ENCODE results near the gene RIC3.

Gene RIC3

GRCh38 chr11:8168485-8169257 lies at the start of gene RIC3:
RIC3 (minus strand) TSS chr11:8169025; CDS start chr11:8168989, 36 bp downstream.
- peak; percentile 13 to 40 (median 24) for DNase-seq

- DNase-seq = no peak
These were observed 49.6 kb upstream of the RIC3 start for GRCh38 chr11:8218409-8218808.

- DNase-seq = no peak
These were observed 49.1 kb upstream of the RIC3 start for GRCh38 chr11:8217926-8218325.

- DNase-seq = no peak
These were observed 48.3 kb upstream of the RIC3 start for GRCh38 chr11:8217136-8217535.

- DNase-seq = no peak
These were observed 44.6 kb upstream of the RIC3 start for GRCh38 chr11:8213376-8213775.

GRCh38 chr11:8209208-8209807 lies 40.5 kb upstream of the RIC3 start:
- DNase-seq = no peak

- DNase-seq = no peak
These were observed 38.5 kb upstream of the RIC3 start for GRCh38 chr11:8207080-8208000.

GRCh38 chr11:8206251-8207079 lies 37.6 kb upstream of the RIC3 start:
- DNase-seq = no peak

GRCh38 chr11:8205566-8205965 lies 36.7 kb upstream of the RIC3 start:
- DNase-seq = no peak

GRCh38 chr11:8204596-8204995 lies 35.8 kb upstream of the RIC3 start:
- no peak for DNase-seq

GRCh38 chr11:8204025-8204424 lies 35.2 kb upstream of the RIC3 start:
- no peak for DNase-seq

- no peak for DNase-seq
These were observed 34.5 kb upstream of the RIC3 start for GRCh38 chr11:8203414-8203715.

- DNase-seq = no peak
These were observed 33.9 kb upstream of the RIC3 start for GRCh38 chr11:8202516-8203413.

- no peak for DNase-seq
These were observed 33.0 kb upstream of the RIC3 start for GRCh38 chr11:8201644-8202365.

- DNase-seq = no peak
These were observed 30.9 kb upstream of the RIC3 start for GRCh38 chr11:8199676-8200075.

GRCh38 chr11:8196749-8197148 lies 27.9 kb upstream of the RIC3 start:
- DNase-seq = no peak

GRCh38 chr11:8194956-8195355 lies 26.1 kb upstream of the RIC3 start:
- no peak for DNase-seq

- no peak for DNase-seq
These were observed 24.0 kb upstream of the RIC3 start for GRCh38 chr11:8192896-8193209.

- DNase-seq = peak in 1 of 4 experiments; percentile 3
These were observed 23.4 kb upstream of the RIC3 start for GRCh38 chr11:8192016-8192895.

- no peak for DNase-seq
These were observed 21.6 kb upstream of the RIC3 start for GRCh38 chr11:8190431-8190830.

All from activated CD4-positive, CD25-positive, alpha-beta regulatory T cell (primary cell).